H9 (cell line): ENCODE data around the gene FEN1. TPM values are rescaled to one million over a fixed set of nuclear protein-coding genes. Genes with fewer than 3 reads are reported as not detected.

Source experiments
- DNase-seq: peaks from one replicate; pipeline ENCODE4 v3.0.0-alpha.2; 2017
- H2AFZ ChIP-seq: one replicate; pipeline ENCODE4 v1.6.1; 2013; ENCODE audit warnings: mild to moderate bottlenecking, low read length, control low read depth, moderate library complexity
- H2AK5ac ChIP-seq: 2 replicates; pipeline ENCODE4 v1.6.1; 2013; ENCODE audit warnings: low read length, control low read depth, mixed read lengths; ENCODE audit not compliant: insufficient read length
- H2BK120ac ChIP-seq: one replicate; pipeline ENCODE4 v1.6.1; 2013; ENCODE audit warnings: low read depth, mild to moderate bottlenecking, low read length, control low read depth, inconsistent platforms; ENCODE audit not compliant: poor library complexity, severe bottlenecking
- H2BK12ac ChIP-seq: 2 replicates; pipeline ENCODE4 v1.6.1; 2013; ENCODE audit warnings: low read length, control low read depth, mixed read lengths, low read depth; ENCODE audit not compliant: insufficient read length
- H2BK15ac ChIP-seq: 2 replicates; pipeline ENCODE4 v1.6.1; 2013; ENCODE audit warnings: low read depth, low read length, control low read depth
- H2BK20ac ChIP-seq: one replicate; pipeline ENCODE4 v1.6.1; 2013; ENCODE audit warnings: low read depth, mild to moderate bottlenecking, low read length, control low read depth, inconsistent platforms; ENCODE audit not compliant: poor library complexity, severe bottlenecking
- H2BK5ac ChIP-seq: 2 replicates; pipeline ENCODE4 v1.6.1; 2013; ENCODE audit warnings: low read length, control low read depth, mixed read lengths; ENCODE audit not compliant: insufficient read length
- H3K14ac ChIP-seq: 2 replicates; pipeline ENCODE4 v1.6.1; 2013; ENCODE audit warnings: low read length, control low read depth; ENCODE audit not compliant: insufficient read depth
- H3K18ac ChIP-seq: 2 replicates; pipeline ENCODE4 v1.6.1; 2013; ENCODE audit warnings: low read depth, mild to moderate bottlenecking, mixed read lengths, low read length, control low read depth; ENCODE audit not compliant: insufficient read length
- H3K23ac ChIP-seq: 2 replicates; pipeline ENCODE4 v1.6.1; 2013; ENCODE audit warnings: low read length, control low read depth, mixed read lengths, low read depth; ENCODE audit not compliant: insufficient read length
- H3K23me2 ChIP-seq: 2 replicates; pipeline ENCODE4 v1.6.1; 2013; ENCODE audit warnings: low read depth, mild to moderate bottlenecking, mixed read lengths, low read length, control low read depth; ENCODE audit not compliant: insufficient read length, poor library complexity, severe bottlenecking
- H3K27ac ChIP-seq: 2 replicates; pipeline ENCODE4 v1.5.1; 2013; ENCODE audit warnings: low read length, control low read depth, mixed read lengths, low read depth; ENCODE audit not compliant: insufficient read length
- H3K27me3 ChIP-seq: 2 replicates; pipeline ENCODE4 v1.6.1; 2013; ENCODE audit warnings: low read length, control low read depth, inconsistent platforms; ENCODE audit not compliant: insufficient read depth
- H3K4ac ChIP-seq: 2 replicates; pipeline ENCODE4 v1.6.1; 2013; ENCODE audit warnings: low read depth, mild to moderate bottlenecking, control low read depth, inconsistent platforms, low read length, moderate library complexity
- H3K4me1 ChIP-seq: 2 replicates; pipeline ENCODE4 v1.6.1; 2013; ENCODE audit warnings: low read length, control low read depth, inconsistent platforms; ENCODE audit not compliant: insufficient read depth
- H3K4me2 ChIP-seq: 2 replicates; pipeline ENCODE4 v1.6.1; 2013; ENCODE audit warnings: low read length, control low read depth, mixed read lengths; ENCODE audit not compliant: insufficient read length, insufficient read depth
- H3K56ac ChIP-seq: 2 replicates; pipeline ENCODE4 v1.6.1; 2013; ENCODE audit warnings: low read depth, mild to moderate bottlenecking, mixed read lengths, low read length, control low read depth; ENCODE audit not compliant: insufficient read length
- H3K79me1 ChIP-seq: 2 replicates; pipeline ENCODE4 v1.6.1; 2013; ENCODE audit warnings: low read depth, mild to moderate bottlenecking, moderate library complexity, low read length, control low read depth, inconsistent platforms; ENCODE audit not compliant: insufficient read depth, poor library complexity, severe bottlenecking
- H3K79me2 ChIP-seq: 2 replicates; pipeline ENCODE4 v1.6.1; 2013; ENCODE audit warnings: low read length, control low read depth, inconsistent platforms; ENCODE audit not compliant: insufficient read depth
- H3K9ac ChIP-seq: 2 replicates; pipeline ENCODE4 v1.6.1; 2013; ENCODE audit warnings: low read length, control low read depth, mixed read lengths; ENCODE audit not compliant: insufficient read length; ENCODE audit errors: extremely low read depth
- H3K9me3 ChIP-seq: one replicate; pipeline ENCODE4 v1.6.1; 2013; ENCODE audit warnings: low read depth, low read length, inconsistent platforms; ENCODE audit not compliant: control insufficient read depth
- H3T11ph ChIP-seq: one replicate; pipeline ENCODE4 v1.6.1; 2013; ENCODE audit warnings: mild to moderate bottlenecking, low read length, control low read depth, inconsistent platforms
- H4K20me1 ChIP-seq: one replicate; pipeline ENCODE4 v1.6.1; 2013; ENCODE audit not compliant: control insufficient read depth, insufficient read length, insufficient read depth
- H4K5ac ChIP-seq: 2 replicates; pipeline ENCODE4 v1.6.1; 2013; ENCODE audit warnings: low read depth, mild to moderate bottlenecking, mixed read lengths, low read length, control low read depth; ENCODE audit not compliant: insufficient read length
- H4K8ac ChIP-seq: replicated peaks from 2 replicates; pipeline ENCODE4 v1.6.1; 2013; ENCODE audit warnings: low read length, control low read depth, mixed read lengths, low read depth; ENCODE audit not compliant: insufficient read length
- H4K91ac ChIP-seq: 2 replicates; pipeline ENCODE4 v1.6.1; 2013; ENCODE audit warnings: low read depth, mild to moderate bottlenecking, moderate library complexity, mixed read lengths, low read length, control low read depth; ENCODE audit not compliant: insufficient read length
- H3K27ac Mint-ChIP-seq, 3 experiments: 2 replicates in 2 of 3; 3 replicates in 1 of 3; pipeline ENCODE4 v1.8.0; 2020 to 2021; ENCODE audit warnings: mixed read lengths in 3 of 3, mild to moderate bottlenecking in 1 of 3, moderate library complexity in 1 of 3
- H3K27me3 Mint-ChIP-seq: 2 replicates; pipeline ENCODE4 v1.8.0; 2021; ENCODE audit warnings: low read depth, mild to moderate bottlenecking, moderate library complexity, mixed read lengths
- H3K36me3 Mint-ChIP-seq, 3 experiments: 2 replicates in 2 of 3; 3 replicates in 1 of 3; pipeline ENCODE4 v1.8.0; 2020 to 2021; ENCODE audit warnings: low read depth in 3 of 3, mixed read lengths in 3 of 3; ENCODE audit not compliant: insufficient read depth in 1 of 3
- H3K4me1 Mint-ChIP-seq, 2 experiments: 2 replicates each; pipeline ENCODE4 v1.8.0; 2020; ENCODE audit warnings: mixed read lengths in 2 of 2
- H3K4me3 Mint-ChIP-seq, 2 experiments: 2 replicates in 1 of 2; 3 replicates in 1 of 2; pipeline ENCODE4 v1.8.0; 2020 to 2021; ENCODE audit warnings: mild to moderate bottlenecking in 2 of 2, mixed read lengths in 2 of 2, moderate library complexity in 1 of 2
- H3K9me3 Mint-ChIP-seq, 2 experiments: 2 replicates in 1 of 2; 3 replicates in 1 of 2; pipeline ENCODE4 v1.8.0; 2020; ENCODE audit warnings: mild to moderate bottlenecking in 2 of 2, mixed read lengths in 2 of 2, moderate library complexity in 1 of 2
- CTCF ChIP-seq: fragments of 200-600 bp; sonication (generic); conservative IDR thresholded peaks from 3 replicates; pipeline ENCODE4 v1.8.0; 2021; ENCODE audit warnings: antibody characterized with exemption, mild to moderate bottlenecking
- WGBS: extraction: QIAGEN DNeasy Blood & Tissue Kit; methylation state at CpG from one replicate; pipeline ENCODE4 v1.1.7; 2013; ENCODE audit warnings: missing lambda C conversion rate, low lambda C conversion rate, mixed read lengths; ENCODE audit not compliant: insufficient read length; ENCODE audit errors: extremely low coverage; 5-methylcytosine and 5-hydroxymethylcytosine counted together
- long read RNA-seq: library from polyadenylated mRNA; unstranded; transcript quantifications from one replicate; pipeline ENCODE4 v2.0.0, GENCODE V29; 2020
- total RNA-seq: library from RNA; stranded (reverse); gene quantifications from 2 replicates; pipeline ENCODE4 v1.2.1, GENCODE V29; 2021

Gene FEN1
- total RNA-seq, result 114 and 115 TPM in 2 replicates
- long read RNA-seq, transcript FEN1-203 (2 exons, 776 nt), result minor isoform, 6 of 1,562 reads
- long read RNA-seq, transcript FEN1-201 (2 exons, 2,296 nt), result major isoform, 1,490 of 1,562 reads
- long read RNA-seq, partial matches to known transcripts, result 0 of 1,562 reads
- long read RNA-seq, other reads (novel, unspliced or antisense), result 66 of 1,562 reads

- Histone ChIP-seq H2BK15ac (no peak within 1 kb of the TSS), H3K4me2 (peak within 1 kb of the TSS; percentile 78), H3K9me3 (no peaks in the 10 kb centered on the region), H4K20me1 (peaks cover 2% of the 10 kb centered on the region), H2BK120ac (peak within 1 kb of the TSS; percentile 74), H2AFZ (no peak within 1 kb of the TSS), H3K79me2 (peaks cover 16% of the 10 kb centered on the region; the same call in 1 of the 2 replicates), H3K23me2 (peaks cover 3% of the 10 kb centered on the region), H2BK12ac (no peak within 1 kb of the TSS), H3K79me1 (peaks cover 5% of the 10 kb centered on the region), H3K18ac (peak within 1 kb of the TSS; percentile 98), H2BK20ac (no peak within 1 kb of the TSS), H3T11ph (no peak within 1 kb of the TSS), H3K14ac (peak within 1 kb of the TSS; percentile 98), H3K27ac (peak within 1 kb of the TSS; percentile 26), H3K4me1 (no peaks in the 10 kb centered on the region), H4K91ac (no peak within 1 kb of the TSS), H4K5ac (peak within 1 kb of the TSS; percentile 2), H4K8ac (no peak within 1 kb of the TSS), H3K56ac (peak within 1 kb of the TSS; percentile 1), H3K4ac (peak within 1 kb of the TSS; percentile 18; the same call in 1 of the 2 replicates), H2AK5ac (no peak within 1 kb of the TSS), H3K27me3 (no peaks in the 10 kb centered on the region), H2BK5ac (peak within 1 kb of the TSS; percentile 84), H3K9ac (peak within 1 kb of the TSS; percentile 85), H3K23ac (no peak within 1 kb of the TSS)
- no peaks in the 10 kb centered on the region for H3K9me3 Mint-ChIP-seq
- H3K27me3 Mint-ChIP-seq, result no peaks in the 10 kb centered on the region; the same call in 1 of the 2 replicates
- no peak for TF ChIP-seq CTCF
- peak within 1 kb of the TSS; percentile 100 for H3K27ac Mint-ChIP-seq
- peak within 1 kb of the TSS; percentile 95 to 98 for H3K4me3 Mint-ChIP-seq
- WGBS, result no CpG with 5 or more reads among the region's 61 CpGs
- peaks cover 20 to 26% of the 10 kb centered on the region in 2 experiments for H3K4me1 Mint-ChIP-seq
- peak; percentile 93 for DNase-seq
- H3K36me3 Mint-ChIP-seq, result peaks cover 34 to 67% (median 63%) of the 10 kb centered on the region in 3 experiments
Measured at GRCh38 chr11:61792310-61793082, at the start of gene FEN1, which contains the start of gene TMEM258. Gene FEN1 (plus strand): TSS chr11:61792911. CDS start chr11:61795362, 2,451 bp downstream. Gene TMEM258 (minus strand): TSS chr11:61792599. CDS start chr11:61792558, 41 bp downstream.
